HG03558 (cell line): ENCODE results near the gene ZFP1.
A peak's percentile ranks its signal among the peaks of the same experiment; 100 is the strongest.
"Not testable (repeated sequence)": the region's sequence is repeated elsewhere in the genome, so short reads cannot be mapped to it uniquely, and the experiment has no call there.

Source experiments
- ATAC-seq: cut with Tn5 transposase; IDR thresholded peaks from one replicate; pipeline ENCODE4 v1.9.1; 2021; ENCODE audit warnings: moderate number of reproducible peaks; ENCODE audit not compliant: unreplicated experiment; ENCODE audit errors: extremely low read depth

ZFP1 gene

DNA sequence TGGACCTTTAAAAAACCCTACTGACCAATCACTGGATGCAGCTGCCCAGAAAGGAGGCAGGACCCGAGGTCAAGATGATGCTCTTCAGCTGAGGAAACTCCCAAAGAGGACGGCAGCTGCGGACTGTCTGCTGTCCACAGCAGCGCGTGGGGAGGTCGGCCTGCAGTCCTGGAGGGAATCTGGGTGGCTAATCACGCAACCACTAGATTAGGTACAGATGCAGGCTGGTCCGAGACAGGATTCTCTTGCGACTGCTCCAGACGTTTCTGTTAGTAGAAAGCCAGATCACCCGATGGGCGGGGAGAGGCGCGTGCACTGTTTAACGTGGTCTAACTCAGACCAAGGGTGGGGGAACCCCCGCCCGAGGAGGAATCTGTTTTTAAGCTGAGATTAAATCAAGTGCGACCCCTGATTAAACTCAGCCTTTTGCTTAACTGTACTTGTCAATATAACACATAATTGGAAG lies 49.8 kb downstream of the ZFP1 start:
- no peak for ATAC-seq

DNA sequence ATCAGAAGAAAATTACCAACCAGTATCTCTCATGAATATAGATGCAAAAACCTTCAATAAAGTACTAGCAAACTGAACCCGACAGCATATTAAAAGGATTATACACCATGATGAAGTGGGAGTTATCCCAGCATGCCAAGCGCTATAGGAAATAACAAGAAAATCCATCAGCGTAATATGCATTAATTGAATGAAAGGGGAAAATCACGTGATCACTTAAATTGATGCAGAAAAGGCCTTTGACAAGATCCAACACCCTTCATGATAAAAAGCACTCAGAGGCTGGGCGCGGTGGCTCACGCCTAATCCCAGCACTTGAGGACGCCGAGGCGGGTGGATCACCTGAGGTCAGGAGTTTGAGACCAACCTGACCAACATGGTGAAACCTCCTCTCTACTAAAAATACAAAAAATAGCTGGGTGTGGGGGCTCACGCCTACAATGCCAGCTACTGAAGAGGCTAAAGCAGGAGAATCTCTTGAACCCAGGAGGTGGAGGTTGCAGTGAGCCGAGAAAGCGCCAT lies 53.8 kb downstream of the ZFP1 start:
- no peak for ATAC-seq

DNA sequence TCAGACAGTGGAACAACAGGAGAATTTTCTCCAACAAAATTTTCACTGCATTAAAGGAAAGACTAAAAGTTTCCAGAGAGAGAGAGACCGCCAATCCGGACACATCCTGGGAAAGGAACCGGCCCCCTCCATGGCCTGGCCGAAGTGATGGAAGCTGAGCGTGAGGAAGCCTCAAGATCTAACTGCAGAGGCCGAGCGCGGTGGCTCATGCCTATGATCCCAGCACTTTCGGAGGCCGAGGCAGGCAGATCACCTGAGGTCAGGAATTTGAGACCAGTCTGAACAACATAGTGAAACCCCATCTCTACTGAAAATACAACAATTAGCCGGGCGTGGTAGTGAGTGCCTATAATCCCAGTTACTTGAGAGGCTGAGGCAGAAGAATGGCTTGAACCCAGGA lies 54.8 kb downstream of the ZFP1 start:
- ATAC-seq: no peak

DNA sequence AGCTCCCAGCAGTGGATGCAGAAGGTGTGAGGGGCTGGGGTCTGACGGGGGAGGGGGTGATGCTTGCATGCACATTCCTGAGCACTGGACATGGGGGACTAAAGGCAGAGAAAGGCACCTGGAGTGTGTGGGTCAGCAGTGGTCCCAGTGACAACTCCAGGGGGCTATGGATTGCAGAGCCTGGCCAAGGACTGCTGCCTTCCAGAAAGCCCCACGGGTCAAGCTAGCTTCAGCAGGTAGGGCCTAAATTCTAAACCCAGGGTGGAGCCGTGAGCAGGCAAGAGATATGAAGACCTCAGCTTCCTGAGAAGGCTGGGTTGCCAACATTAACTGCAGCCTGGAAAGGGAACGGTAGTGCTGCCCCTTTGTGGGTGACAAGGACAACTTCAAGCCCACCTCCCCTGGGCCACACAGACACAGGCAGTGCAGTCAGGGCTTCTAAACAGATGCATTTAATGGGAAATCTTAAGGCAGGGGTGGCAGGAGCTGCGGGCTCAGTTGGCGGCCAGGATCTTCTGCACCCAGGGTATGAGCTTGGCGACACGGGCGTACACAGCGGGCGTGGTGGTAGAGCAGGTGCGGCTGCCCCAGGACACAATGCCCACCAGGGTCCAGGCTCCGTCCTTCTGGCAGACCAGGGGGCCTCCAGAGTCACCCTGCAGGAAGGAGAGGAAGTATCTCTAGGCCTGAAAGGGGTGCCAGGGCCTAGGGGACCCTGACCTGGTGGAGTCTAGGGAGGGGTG lies 55.5 kb downstream of the ZFP1 start:
- ATAC-seq: no peak

DNA sequence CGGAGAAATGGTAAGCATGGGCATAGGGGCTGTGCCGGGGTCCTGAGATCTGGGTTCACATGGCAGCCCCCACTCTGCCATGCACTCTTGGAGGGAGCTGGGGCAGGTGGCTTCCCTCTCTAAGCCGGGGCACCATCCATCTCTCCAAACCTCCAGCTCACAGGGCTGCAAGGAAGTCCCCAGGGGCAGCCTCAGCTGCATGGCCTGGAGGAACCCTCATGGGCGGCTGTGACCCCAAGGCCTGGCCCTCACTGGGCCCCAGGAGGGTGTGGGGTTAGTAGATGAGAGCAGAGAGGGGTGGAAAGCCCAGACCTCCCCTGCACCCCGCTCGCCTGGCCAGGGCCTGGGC lies 56.1 kb downstream of the ZFP1 start:
- no peak for ATAC-seq

DNA sequence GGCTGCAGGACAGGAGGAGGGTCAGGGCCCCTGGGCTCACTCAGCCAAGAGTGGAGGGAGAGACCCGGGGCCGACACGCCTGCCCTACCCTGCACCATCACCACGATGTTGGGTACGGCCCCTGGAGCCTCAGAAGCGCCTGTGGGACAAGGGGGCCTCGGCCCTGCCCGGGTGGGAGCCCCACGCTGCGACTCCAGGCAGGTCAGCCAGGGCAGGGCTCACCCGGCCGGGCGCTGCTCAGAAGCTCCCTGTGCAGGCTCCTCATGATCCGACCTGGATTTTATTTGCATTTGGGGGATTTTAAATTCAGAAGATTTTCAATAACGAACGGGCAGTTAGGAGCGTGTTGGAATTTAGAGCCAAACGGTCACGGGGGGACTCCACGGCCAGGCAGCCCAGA lies 56.6 kb downstream of the ZFP1 start:
- not testable (repeated sequence) for ATAC-seq

DNA sequence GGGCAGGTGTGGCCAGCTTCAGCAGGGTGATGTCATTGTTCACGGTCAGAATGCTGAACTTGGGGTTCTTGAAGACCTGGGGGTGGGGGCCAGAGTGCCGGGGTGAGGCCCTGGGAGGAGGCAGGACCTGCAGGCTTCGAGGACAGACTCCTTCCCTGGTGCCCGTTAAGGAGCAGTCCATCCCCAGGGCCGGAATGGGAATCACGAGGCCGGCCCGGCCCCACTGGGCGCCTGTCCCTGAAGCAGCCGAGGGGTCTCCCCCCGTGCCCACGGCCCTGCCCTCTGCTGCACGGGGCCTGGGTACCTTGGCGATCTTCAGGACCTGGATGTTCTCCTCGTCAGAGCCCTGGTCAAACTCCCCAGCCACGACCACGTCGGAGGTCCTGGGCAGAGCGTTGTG lies 57.1 kb downstream of the ZFP1 start:
- ATAC-seq: not testable (repeated sequence)

DNA sequence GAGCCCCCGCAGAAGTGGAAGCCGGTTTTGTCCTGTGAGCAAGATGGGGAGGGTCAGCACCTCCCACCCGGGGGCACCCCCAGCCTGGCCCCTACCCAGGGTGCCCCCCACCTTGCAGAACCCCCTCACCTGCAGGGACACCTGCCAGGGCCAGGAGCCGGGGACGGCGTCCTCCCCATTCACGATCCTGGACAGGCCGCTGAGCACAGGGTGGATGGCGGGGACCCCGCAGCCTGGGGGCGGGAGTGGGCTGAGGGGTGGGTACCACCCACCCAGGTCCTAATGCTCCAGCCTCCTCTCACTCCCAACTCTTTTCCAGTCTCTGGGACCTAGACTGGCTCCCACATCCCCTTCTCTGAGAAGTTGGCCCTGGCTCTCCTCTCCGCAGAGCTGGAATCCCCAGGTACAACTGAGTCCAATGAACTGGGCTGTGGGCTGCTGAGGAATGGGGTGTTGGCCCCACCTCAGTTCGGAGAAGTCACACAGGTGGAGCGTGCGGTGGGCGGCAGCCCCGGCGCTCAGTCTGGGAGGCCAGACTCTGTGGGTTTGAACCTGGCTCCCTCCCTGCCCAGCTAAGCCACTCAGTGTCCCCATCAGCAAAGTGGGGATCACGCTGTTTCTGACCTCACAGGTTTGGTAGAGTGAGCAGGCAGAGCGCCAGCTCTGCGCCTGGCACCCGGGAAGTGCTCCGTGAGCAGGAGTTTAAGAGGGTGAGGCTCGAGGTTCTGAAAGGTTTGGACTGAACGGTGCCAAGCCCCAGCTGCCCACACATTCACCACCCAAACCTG lies 57.8 kb downstream of the ZFP1 start:
- not testable (repeated sequence) for ATAC-seq

DNA sequence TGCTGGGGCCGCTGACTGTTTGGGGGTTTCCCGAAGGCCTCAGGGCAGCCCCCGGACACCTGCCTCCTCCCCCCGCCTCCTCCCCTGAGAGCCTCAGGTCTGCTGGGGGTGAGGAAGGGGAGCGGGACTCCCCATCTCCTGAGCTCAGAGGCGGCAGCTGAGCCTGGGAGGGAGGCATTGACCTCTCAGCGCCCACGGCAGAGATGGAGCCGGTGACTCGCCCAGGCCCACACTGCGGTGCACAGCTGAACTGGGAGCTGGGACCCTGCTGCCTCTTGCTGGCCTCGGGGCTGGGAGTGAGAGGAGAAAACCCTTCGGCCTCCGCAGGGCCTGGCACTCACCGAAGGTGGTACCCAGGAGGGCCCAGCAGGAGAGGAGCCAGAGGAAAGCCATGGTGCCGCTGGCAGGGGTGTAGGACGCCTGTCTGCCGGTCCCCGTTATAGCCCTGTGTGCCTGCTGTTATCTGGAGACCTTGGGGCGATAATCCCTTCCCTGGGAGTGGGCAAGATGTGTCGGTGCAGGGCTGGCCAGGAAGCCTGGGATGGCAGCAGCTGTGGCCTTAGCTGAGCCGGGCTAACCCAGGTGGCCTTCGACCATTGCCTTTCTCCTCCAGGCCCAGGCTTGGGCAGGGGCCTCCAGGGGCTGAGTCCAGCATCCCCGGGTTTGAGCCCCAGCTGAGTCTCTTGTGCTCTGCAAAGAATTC lies 58.6 kb downstream of the ZFP1 start, which contains the start of gene CTRB2:
Gene CTRB2 (minus strand): TSS at position 413 of the 703 bp plus-strand sequence. CDS start 20 bp downstream, at position 393.
- no peak for ATAC-seq

DNA sequence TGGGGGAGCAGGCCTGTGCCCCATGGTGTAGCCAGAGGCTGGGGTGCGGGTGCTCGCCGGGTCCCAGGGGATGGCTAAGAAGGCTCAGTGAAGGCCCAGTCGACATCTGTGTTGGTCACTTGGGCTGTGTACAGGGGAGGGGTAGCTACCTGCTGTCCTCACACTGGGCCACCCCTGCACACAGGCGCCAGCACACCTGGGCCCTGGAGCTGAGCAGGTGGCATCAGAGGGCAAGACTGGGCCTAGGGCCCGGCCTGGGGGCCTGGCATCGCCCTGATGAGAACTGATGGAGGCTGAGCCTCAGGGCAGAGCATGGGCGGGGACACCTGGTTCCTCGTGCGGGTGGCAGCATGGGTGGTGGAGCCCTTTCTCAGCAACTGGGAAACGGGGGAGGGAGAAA lies 59.5 kb downstream of the ZFP1 start:
- ATAC-seq: no peak

DNA sequence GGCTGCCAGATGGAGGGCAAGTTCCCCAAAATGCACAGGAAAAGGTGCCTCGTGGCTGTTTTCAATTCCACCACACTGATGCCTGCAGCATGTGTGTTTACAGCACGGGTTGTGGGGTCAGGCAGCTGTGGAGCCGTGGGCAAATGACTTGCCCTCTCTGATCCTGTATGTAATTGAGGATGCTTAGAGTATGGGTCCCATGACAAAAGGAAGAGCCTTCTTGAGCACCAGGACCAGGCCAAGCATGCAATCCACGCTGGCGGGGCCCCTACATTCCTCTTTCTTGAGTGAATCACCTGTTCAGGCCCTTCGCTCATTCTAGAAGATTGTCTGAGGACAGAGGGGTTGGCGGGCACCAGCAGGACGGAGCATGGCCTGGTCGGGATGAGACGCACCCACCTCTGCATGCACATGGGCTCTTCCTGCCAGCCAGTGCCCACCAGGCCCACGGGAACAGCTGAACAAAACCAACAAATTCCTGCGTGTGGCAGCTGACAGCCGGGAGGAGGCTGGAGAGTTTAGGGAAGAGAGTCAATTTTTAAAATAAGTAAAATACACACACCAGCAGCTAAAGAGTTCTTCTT lies 60.0 kb downstream of the ZFP1 start:
- no peak for ATAC-seq

DNA sequence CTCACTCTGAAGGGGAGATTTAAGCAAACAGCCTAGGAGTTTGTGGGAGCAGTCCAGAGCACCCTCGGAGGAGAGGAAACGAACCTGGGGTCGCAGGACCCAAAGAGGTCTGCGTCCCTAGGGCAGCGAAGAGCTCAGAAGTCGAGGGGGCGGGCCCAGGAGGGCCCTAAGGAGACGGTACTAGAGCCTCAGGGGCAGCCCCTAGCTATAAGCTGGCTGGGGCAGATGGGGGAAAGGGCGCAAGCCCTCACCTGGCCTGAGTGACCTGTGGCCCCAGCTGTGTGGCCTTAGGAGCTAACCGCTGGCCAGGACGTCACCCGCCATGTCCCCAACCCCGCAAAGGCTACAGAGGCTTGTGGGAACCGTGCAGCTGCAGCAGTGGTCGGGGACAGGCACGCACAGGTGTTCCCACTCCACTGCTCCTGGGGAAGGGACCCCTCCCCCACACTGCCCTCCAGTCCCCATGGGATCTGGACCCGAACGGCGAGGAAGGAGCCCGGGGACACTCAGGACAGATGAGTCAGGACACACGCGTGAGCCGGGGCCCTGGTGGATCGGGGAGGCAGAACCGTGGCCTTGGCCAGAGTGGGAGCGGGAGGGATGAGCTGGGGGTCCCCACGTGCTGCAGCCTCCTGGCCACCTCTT lies 60.7 kb downstream of the ZFP1 start:
- ATAC-seq: no peak

DNA sequence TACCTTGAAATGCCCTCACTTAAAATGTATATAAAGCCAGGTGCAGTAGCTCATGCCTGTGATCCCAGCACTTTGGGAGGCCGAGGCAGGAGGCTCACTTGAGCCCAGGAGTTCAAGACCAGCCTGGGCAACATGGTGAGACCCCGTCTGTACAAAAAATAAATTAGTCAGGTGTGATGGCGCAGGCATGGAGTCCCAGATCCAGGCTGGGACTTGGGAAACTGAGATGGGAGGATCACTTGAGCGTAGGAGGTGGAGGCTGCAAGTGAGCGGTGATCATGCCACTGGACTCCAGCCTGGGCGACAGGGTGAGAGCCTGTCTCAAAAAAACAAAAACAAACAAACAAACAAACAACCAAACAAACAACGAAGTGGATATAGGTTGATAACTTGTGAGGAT lies 61.2 kb downstream of the ZFP1 start:
- ATAC-seq: not testable (repeated sequence)

DNA sequence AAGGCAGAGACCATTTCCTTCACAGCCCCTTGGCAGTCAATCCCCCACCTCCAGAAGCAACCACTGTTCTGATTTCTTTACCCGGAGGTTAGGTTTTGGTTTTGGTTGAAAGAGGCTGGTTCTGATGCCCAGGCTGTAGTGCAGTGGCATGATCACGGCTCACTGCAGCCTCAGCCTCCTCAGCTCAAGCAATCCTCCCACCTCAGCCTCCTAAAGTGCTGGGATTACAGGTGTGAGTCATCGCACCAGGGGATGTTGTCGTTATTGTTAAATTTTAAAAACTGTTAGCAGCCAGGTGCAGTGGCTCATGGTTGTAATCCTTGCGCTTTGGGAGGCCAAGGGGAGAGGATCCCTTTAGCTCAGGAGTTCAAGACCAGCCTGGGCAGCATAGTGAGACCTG lies 61.6 kb downstream of the ZFP1 start:
- no peak for ATAC-seq

DNA sequence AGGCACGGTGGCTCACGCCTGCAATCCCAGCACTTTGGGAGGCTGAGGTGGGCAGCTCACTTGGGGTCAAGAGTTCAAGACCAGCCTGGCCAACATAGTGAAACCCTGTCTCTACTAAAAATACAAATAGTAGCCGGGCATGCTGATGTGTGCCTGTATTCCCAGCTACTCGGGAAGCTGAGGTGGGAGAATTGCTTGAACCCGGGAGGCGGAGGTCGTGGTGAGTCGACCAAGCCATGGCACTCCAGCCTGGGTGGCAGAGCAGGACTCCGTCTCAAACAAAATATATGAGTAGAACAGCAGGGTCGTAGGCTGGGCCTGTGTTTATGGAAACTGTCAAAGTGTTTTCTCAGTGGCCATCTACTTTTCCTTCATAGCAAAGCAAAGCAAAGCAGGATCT lies 63.0 kb downstream of the ZFP1 start:
- not testable (repeated sequence) for ATAC-seq

DNA sequence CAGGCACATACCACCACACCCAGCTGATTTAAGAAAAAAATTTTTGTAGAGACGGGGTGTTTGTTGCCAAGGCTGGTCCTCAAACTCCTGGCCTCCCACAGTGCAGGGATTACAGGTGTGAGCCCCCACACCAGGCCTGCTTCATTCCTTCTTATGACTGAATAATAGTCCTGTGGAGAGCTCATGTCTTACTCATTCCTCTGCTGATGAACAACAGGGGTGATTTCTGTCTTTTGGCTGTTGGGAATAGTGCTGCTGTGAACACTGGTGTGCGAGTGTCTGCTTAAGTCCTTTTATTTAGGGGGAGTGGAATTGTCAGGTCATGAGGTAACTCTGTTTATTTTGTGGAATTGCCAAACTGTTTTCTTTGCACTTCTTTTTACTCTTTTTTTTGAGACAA lies 67.8 kb downstream of the ZFP1 start:
- ATAC-seq: no peak

DNA sequence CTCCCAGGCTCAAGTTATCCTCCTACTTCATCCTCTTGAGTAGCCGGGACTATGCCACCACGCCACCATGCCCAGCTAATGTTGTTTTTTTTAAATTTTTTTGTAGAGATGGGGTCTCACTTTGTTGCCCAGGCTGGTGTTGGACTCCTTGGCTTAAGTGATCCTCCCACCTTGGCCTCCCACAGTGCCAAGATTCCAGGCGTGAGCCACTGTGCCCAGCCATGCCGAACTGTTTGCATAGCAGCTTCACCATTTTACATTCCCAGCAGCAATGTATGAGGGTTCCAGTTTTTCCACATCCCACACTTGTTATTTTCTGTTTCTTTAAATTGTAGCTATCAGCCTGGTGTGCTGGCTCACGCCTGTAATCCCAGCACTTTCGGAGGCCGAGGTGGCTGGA lies 68.3 kb downstream of the ZFP1 start:
- no peak for ATAC-seq

DNA sequence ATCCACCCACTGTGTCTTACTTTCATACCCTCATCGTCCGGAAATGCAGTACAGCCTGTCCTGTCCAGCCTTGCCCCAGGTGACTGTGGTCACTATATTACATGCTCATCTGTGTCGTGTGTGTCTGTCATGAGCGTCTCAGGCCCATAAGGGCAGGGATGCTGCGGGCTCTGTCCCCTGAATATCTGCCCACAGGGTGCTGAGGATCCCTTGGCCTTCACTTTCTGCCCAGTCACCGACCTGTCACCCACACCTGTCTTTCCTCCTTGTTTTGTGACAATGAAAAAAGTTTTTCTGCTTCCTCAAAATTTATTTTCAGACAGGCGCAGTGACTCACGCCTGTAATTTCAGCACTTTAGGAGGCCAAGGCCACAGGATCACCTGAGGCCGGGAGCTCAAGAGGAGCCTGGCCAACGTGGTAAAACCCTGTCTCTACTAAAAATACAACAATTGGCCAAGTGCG lies 69.1 kb downstream of the ZFP1 start:
- no peak for ATAC-seq

DNA sequence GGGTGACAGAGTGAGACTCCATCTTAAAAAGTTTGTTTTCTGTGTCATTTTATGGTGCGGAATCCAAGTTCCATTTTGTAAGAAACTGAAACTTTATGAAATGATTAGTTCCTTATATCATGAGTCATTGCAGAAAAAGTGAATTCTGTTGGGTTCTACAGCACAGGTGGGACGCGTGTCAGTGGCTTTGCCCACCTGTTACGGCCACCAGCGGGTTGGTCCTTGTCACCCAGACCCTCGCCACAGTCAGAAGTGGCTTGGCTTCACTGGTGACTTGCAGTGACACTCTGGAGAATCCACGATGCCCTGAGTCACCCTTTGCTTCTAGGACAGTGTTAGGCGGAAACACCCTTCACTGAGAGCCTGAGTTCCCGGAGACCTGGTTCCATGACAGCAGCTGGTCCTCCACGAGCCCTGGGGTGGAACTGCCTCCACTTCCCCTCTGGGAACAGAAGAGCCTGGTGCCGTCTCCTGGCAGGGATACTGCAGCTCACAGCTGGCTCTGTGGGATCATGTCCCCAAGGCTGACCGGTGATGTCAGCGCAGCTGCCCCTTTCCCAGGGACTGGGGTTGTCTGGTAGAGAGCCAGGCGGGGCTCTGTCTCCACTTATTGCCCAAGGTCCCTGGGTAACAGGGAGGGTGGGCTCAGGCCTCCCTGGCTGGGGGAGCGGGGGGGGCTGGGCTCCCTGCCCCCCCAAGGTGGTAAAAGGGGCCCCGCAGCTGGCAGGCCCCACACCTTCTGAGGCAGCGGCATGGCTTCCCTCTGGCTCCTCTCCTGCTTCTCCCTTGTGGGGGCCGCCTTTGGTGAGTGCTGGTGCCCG lies 70.1 kb downstream of the ZFP1 start, which contains the start of gene CTRB1:
Gene CTRB1 (plus strand): TSS at position 733 of the 821 bp plus-strand sequence. CDS start 20 bp downstream, at position 753.
- peak; percentile 78 for ATAC-seq
